Myometrial cell (primary cell): ENCODE results near the gene SERTAD3. TPM values are rescaled to one million over a fixed set of nuclear protein-coding genes. Genes with fewer than 3 reads are reported as not detected.

Source experiments
- total RNA-seq: library from RNA; depleted of rRNA; stranded (reverse); fragments of >200 nt; gene quantifications from 2 replicates; pipeline ENCODE4 v1.2.3, GENCODE V29; 2015

The SERTAD3 gene, protein sequence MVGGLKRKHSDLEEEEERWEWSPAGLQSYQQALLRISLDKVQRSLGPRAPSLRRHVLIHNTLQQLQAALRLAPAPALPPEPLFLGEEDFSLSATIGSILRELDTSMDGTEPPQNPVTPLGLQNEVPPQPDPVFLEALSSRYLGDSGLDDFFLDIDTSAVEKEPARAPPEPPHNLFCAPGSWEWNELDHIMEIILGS
- total RNA-seq: 25.9 and 27.4 TPM in 2 replicates

DNA sequence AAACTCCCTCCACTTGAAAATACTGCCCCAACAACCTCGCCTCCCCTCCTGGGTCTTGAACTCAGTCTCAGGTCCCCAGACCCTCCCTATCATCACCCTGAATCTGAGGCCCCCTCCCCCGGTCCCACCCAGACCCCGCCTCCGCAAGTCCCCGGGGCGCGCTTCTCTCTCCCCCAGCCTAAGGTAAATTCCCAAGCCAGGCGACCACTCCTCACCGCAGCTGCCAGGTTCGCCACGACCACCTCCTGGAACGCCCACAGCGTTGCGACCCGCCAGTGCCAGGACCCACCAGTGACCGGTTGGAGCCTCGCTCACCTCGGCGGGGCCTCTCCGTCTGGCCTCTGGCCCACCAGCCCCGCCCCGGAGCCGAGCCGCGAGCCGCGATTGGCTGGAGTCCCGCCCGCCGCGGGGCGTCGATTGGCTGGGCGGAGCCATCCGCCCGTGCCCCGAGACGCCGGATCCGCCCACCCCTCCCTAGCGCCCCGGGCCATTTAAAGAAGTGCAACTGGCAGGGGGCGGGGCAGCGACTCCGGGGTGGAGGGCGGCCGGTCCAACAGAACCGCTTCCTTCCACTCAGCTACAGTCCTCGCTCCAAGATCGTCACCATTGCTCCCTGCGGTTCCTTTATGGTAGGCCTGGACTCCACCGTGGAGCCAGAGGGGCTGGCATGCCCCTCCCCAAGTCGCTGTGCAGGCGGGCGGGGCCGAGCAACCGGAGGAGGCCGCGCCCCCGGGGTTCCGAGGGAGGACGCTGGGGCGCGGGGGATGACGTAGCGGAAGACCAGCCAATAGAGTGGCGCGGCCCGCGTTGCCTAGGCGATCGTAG lies at the start of gene SERTAD3:
Gene SERTAD3, minus strand, starts transcription at position 336 of the 825 bp plus-strand sequence. CDS start 2,255 bp downstream, outside the sequence.

GRCh38 chr19:40466985-40467734 lies 23.0 kb upstream of the SERTAD3 start, which contains the start of gene SPTBN4:
Gene SPTBN4, plus strand, starts transcription at chr19:40467001. Its CDS starts 5,621 bp downstream, at chr19:40472622.

DNA sequence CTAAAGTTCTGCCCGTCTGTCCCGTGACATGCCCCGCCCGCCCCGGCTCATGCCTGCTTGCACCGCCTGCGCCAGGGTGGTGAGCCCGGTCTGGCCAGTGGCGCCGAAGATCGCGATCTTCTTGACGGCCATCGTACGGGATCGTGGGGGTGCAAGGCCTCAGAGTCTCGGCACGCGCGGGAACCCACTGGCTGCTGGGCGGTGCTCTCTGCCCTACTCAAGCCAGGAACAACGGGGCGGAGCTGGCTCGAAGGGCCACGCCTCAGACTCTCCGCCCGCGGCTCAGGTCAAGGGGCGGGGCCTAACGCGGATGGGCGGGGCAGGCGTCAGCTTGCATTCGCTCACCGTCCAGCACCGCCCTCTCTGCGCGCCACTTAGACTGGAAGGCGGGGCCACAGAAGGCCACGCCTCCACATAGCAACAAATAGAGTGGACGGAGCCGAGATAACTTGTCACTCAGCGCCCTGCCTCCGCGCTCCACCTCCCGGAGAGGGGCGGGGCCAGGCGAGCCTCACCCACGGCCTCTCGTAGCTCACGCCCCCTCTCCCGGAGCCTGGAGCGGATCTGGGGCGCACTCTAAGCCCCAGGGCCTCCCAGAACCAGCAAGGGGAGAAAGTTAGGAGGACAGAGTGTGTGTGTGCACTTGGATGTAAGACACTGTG lies 21.6 kb upstream of the SERTAD3 start, which contains the start of gene BLVRB:
Gene BLVRB, minus strand, starts transcription at position 189 of the 662 bp plus-strand sequence. Its CDS starts 57 bp downstream, at position 132.

GRCh38 chr19:40425450-40426287 lies 18.5 kb downstream of the SERTAD3 start, which contains the start of gene SERTAD1:
Gene SERTAD1, minus strand, starts transcription at chr19:40425992. Its CDS starts 2,446 bp downstream, at chr19:40423546.

DNA sequence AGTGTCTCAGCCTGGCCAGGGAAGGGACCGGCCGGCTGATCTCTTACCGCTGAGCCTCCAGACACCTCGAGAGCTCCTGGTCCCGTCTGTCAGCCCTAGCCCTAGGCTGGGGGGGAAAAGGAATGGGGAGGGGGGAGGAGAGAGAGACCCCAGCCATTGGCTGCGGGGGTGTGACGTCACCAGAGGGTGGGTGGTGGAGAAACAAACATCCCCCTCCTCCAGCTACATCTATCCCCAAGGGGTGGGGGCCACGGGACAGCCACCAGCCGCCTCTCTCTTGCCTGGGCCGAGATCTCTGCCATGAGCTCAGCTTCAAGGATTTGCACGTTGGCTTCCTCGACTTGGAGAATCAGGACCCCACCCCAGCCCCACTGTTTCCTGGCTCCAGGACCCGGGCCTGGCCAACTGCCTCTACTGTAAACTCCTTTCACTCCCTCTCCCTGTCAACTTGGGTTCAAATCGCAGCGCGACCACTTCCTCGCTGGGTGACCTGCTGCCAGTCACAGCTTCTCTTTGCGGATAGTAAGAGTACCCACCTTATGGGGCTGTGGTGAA lies 30.8 kb downstream of the SERTAD3 start, which contains the start of gene PRX:
Gene PRX, minus strand, starts transcription at position 88 of the 555 bp plus-strand sequence. CDS start 5,446 bp downstream, outside the sequence.

Other genes with a start within 250 kb of the SERTAD3 start
- gene TTC9B, start 226.0 kb downstream of the SERTAD3 start, total RNA-seq: not detected in 2 replicates
- gene CCNP, start 217.6 kb downstream of the SERTAD3 start, total RNA-seq: not detected in 2 replicates
- 97.3 and 125 TPM in 2 replicates for gene AKT2, start 159.0 kb downstream of the SERTAD3 start, total RNA-seq
- 7.3 and 10.1 TPM in 2 replicates for gene C19orf47, start 95.9 kb downstream of the SERTAD3 start, total RNA-seq
- gene PLD3, start 95.6 kb downstream of the SERTAD3 start, total RNA-seq: 400 and 439 TPM in 2 replicates
- gene HIPK4, start 54.2 kb downstream of the SERTAD3 start, total RNA-seq: not detected in 2 replicates
- 2.5 and 2.9 TPM in 2 replicates for gene PRX, start 31.0 kb downstream of the SERTAD3 start, total RNA-seq
- 23.4 and 33.2 TPM in 2 replicates for gene SERTAD1, start 18.3 kb downstream of the SERTAD3 start, total RNA-seq
- gene BLVRB, start 21.4 kb upstream of the SERTAD3 start, total RNA-seq: 93.9 and 158 TPM in 2 replicates
- gene SPTBN4, start 22.7 kb upstream of the SERTAD3 start, total RNA-seq: 0.18 and 2.6 TPM in 2 replicates
- gene SHKBP1, start 132.5 kb upstream of the SERTAD3 start, total RNA-seq: 77.6 and 99.4 TPM in 2 replicates
- gene LTBP4, start 157.0 kb upstream of the SERTAD3 start, total RNA-seq: 50.7 and 63.6 TPM in 2 replicates
- 28.8 and 51.6 TPM in 2 replicates for gene NUMBL, start 246.3 kb upstream of the SERTAD3 start, total RNA-seq